HEK293 (cell line): ENCODE data around the gene GPHA2.

Experiments used
- CTCF ChIA-PET: fragments of 350-600 bp; formaldehyde crosslinking; extraction: SDS; loops from one replicate; lab custom pipeline; 2021; ENCODE audit warnings: antibody characterized with exemption; lab: Yijun Ruan, JAX
- POLR2A ChIA-PET: fragments of 300-600 bp; formaldehyde crosslinking; extraction: SDS; loops from one replicate; lab custom pipeline; 2020; ENCODE audit warnings: antibody characterized with exemption, inconsistent platforms; lab: Yijun Ruan, JAX
- H3K27ac ChIP-seq: fragments of 200-500 bp; sonication (Bioruptor generic); 2 replicates; pipeline ENCODE4 v1.5.1; 2014; ENCODE audit warnings: low read depth, low read length, control low read depth, inconsistent platforms; ENCODE audit errors: extremely low read depth
- H3K36me3 ChIP-seq, 2 experiments: fragments of 200-500 bp in 1 of 2; sonication (Bioruptor generic) in 1 of 2; 1 replicate in 1 of 2; 2 replicates in 1 of 2; pipeline ENCODE4 v1.5.1; 2014 to 2017; ENCODE audit warnings: inconsistent platforms in 2 of 2, low read length in 2 of 2; ENCODE audit not compliant: control insufficient read depth in 2 of 2, insufficient read depth in 1 of 2
- H3K4me1 ChIP-seq: fragments of 200-500 bp; sonication (Bioruptor generic); 2 replicates; pipeline ENCODE4 v1.5.1; 2014; ENCODE audit warnings: mild to moderate bottlenecking, low read length, inconsistent platforms; ENCODE audit not compliant: control insufficient read depth, insufficient read depth
- H3K4me3 ChIP-seq: 2 replicates; pipeline ENCODE4 v1.5.1; 2011; ENCODE audit warnings: low read depth, mild to moderate bottlenecking, control low read depth, low read length, moderate library complexity
- H3K9me3 ChIP-seq: fragments of 200-500 bp; sonication (Bioruptor generic); 2 replicates; pipeline ENCODE4 v1.5.1; 2014; ENCODE audit warnings: low read depth, low read length, inconsistent platforms; ENCODE audit not compliant: control insufficient read depth, insufficient read depth
- GLIS1 ChIP-seq: fragments of 450-650 bp; formaldehyde crosslinking; IDR thresholded peaks from 2 replicates; pipeline ENCODE4 v1.5.1; 2016; ENCODE audit warnings: missing biosample characterization, missing genetic modification characterization
- GLIS2 ChIP-seq: fragments of 450-650 bp; formaldehyde crosslinking; IDR thresholded peaks from 2 replicates; pipeline ENCODE4 v1.5.1; 2016; ENCODE audit warnings: missing biosample characterization, missing genetic modification characterization
- SCRT1 ChIP-seq: fragments of 450-650 bp; formaldehyde crosslinking; IDR thresholded peaks from 2 replicates; pipeline ENCODE4 v1.5.1; 2016; ENCODE audit warnings: missing biosample characterization, missing genetic modification characterization, borderline replicate concordance
- TRIM28 ChIP-seq: IDR thresholded peaks from 2 replicates; pipeline ENCODE4 v1.6.1; 2011; ENCODE audit warnings: low read length, control low read depth, borderline replicate concordance
- ZBTB17 ChIP-seq: fragments of 450-650 bp; formaldehyde crosslinking; IDR thresholded peaks from 2 replicates; pipeline ENCODE4 v1.5.1; 2016; ENCODE audit warnings: missing biosample characterization, missing genetic modification characterization
- ZNF558 ChIP-seq: fragments of 450-650 bp; formaldehyde crosslinking; IDR thresholded peaks from 2 replicates; pipeline ENCODE4 v1.5.1; 2016; ENCODE audit warnings: missing biosample characterization, missing genetic modification characterization
- ZNF670 ChIP-seq: fragments of 450-650 bp; formaldehyde crosslinking; IDR thresholded peaks from 2 replicates; pipeline ENCODE4 v1.5.1; 2016; ENCODE audit warnings: missing biosample characterization, missing genetic modification characterization, low read depth
- ZNF785 ChIP-seq: fragments of 450-650 bp; formaldehyde crosslinking; IDR thresholded peaks from 2 replicates; pipeline ENCODE4 v1.5.1; 2016; ENCODE audit warnings: missing biosample characterization, missing genetic modification characterization
- TF ChIP-seq, protein P1 (sequence below): fragments of 450-650 bp; formaldehyde crosslinking; IDR thresholded peaks from 2 replicates; pipeline ENCODE4 v1.5.1; 2017; ENCODE audit warnings: missing biosample characterization, mild to moderate bottlenecking, missing genetic modification characterization, moderate library complexity
- TF ChIP-seq, protein P2 (sequence below): fragments of 450-650 bp; formaldehyde crosslinking; IDR thresholded peaks from 2 replicates; pipeline ENCODE4 v1.5.1; 2016; ENCODE audit warnings: missing biosample characterization, missing genetic modification characterization

GPHA2 gene

GRCh38 chr11:64885367-64886286, 50.1 kb downstream of the GPHA2 start:
- TF ChIP-seq ZNF785 (tag by site-specific recombination), result no peak
- peak; percentile 53; the same call in 1 of the 2 replicates for TF ChIP-seq GLIS1 (tag by site-specific recombination)
- TF ChIP-seq, protein P1, sequence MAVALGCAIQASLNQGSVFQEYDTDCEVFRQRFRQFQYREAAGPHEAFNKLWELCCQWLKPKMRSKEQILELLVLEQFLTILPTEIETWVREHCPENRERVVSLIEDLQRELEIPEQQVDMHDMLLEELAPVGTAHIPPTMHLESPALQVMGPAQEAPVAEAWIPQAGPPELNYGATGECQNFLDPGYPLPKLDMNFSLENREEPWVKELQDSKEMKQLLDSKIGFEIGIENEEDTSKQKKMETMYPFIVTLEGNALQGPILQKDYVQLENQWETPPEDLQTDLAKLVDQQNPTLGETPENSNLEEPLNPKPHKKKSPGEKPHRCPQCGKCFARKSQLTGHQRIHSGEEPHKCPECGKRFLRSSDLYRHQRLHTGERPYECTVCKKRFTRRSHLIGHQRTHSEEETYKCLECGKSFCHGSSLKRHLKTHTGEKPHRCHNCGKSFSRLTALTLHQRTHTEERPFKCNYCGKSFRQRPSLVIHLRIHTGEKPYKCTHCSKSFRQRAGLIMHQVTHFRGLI (tag by site-specific recombination), result peak; percentile 44; the same call in 1 of the 2 replicates
- no peak for TF ChIP-seq ZNF558 (tag by site-specific recombination)
- TF ChIP-seq, protein P2, sequence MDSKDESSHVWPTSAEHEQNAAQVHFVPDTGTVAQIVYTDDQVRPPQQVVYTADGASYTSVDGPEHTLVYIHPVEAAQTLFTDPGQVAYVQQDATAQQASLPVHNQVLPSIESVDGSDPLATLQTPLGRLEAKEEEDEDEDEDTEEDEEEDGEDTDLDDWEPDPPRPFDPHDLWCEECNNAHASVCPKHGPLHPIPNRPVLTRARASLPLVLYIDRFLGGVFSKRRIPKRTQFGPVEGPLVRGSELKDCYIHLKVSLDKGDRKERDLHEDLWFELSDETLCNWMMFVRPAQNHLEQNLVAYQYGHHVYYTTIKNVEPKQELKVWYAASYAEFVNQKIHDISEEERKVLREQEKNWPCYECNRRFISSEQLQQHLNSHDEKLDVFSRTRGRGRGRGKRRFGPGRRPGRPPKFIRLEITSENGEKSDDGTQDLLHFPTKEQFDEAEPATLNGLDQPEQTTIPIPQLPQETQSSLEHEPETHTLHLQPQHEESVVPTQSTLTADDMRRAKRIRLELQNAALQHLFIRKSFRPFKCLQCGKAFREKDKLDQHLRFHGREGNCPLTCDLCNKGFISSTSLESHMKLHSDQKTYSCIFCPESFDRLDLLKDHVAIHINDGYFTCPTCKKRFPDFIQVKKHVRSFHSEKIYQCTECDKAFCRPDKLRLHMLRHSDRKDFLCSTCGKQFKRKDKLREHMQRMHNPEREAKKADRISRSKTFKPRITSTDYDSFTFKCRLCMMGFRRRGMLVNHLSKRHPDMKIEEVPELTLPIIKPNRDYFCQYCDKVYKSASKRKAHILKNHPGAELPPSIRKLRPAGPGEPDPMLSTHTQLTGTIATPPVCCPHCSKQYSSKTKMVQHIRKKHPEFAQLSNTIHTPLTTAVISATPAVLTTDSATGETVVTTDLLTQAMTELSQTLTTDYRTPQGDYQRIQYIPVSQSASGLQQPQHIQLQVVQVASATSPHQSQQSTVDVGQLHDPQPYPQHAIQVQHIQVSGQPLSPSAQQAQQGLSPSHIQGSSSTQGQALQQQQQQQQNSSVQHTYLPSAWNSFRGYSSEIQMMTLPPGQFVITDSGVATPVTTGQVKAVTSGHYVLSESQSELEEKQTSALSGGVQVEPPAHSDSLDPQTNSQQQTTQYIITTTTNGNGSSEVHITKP, result no peak
- TF ChIP-seq SCRT1 (tag by site-specific recombination), result no peak
- 0 out of 2 replicates have a peak, but pooled peaks have one; percentile 20 for TF ChIP-seq ZBTB17 (tag by site-specific recombination)
- no peak for TF ChIP-seq GLIS2 (tag by site-specific recombination)
- TF ChIP-seq TRIM28, result 0 out of 2 replicates have a peak, but pooled peaks have one; percentile 24
- no peak for TF ChIP-seq ZNF670 (tag by site-specific recombination)
- H3K9me3 ChIP-seq, result no peaks in the 10 kb centered on the region
- POLR2A ChIA-PET, result interaction anchor here (1.3 to 1.4 kb wide), 2 partner anchors 9 to 128 kb away, joined by 3 read pairs; partner anchors contain the start of gene ARL2
- no peak overlapping the region for H3K27ac ChIP-seq
- CTCF ChIA-PET, result interaction anchor here (0.7 to 5.2 kb wide), 8 partner anchors 8 to 129 kb away, joined by 3 to 83 read pairs (median 6); partner anchors contain the start of gene ARL2
- no peaks in the 10 kb centered on the region for H3K36me3 ChIP-seq
- H3K4me1 ChIP-seq, result no peaks in the 10 kb centered on the region
- H3K4me3 ChIP-seq, result no peak overlapping the region
